Measurements from ENCODE around the gene SLC35E3.

DNA sequence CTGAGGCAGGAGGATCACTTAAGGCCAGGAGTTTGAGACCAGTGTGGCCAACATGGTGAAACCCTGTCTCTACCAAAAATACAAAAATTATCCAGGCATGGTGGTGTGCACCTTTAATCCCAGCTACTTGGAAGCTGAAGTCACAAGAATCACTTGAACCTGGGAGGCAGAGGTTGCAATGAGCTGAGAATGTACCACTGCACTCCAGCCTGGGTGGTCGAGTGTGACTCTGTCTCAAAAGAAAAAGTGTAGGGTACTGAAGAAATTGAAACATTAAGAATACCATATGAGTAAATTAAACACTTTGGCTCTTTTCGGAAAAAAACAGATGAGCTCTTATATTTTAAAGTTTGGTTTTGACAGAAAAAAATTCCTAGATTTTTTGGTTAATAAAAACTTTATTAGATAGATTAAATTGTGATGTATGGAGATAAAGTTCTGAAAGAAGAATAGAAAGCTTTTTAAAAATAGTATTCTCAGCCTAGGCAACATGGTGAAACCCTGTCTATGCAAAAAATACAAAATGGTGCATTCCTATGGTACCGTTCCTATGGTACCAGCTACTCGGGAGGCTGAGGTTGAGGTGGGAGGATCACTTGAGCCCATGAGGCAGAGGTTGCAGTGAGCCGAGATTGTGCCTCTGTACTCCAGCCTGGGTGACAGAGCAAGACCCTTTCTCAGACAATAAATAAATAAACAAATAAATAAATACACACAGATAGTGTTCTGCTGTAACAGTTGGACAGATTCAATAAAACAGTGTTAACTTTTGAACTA is 82.1 kb downstream of the SLC35E3 start:
- TF ChIP-seq, protein P1, sequence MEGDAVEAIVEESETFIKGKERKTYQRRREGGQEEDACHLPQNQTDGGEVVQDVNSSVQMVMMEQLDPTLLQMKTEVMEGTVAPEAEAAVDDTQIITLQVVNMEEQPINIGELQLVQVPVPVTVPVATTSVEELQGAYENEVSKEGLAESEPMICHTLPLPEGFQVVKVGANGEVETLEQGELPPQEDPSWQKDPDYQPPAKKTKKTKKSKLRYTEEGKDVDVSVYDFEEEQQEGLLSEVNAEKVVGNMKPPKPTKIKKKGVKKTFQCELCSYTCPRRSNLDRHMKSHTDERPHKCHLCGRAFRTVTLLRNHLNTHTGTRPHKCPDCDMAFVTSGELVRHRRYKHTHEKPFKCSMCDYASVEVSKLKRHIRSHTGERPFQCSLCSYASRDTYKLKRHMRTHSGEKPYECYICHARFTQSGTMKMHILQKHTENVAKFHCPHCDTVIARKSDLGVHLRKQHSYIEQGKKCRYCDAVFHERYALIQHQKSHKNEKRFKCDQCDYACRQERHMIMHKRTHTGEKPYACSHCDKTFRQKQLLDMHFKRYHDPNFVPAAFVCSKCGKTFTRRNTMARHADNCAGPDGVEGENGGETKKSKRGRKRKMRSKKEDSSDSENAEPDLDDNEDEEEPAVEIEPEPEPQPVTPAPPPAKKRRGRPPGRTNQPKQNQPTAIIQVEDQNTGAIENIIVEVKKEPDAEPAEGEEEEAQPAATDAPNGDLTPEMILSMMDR (IDR thresholded peaks at IDR 0.05) = no peak
- no peak for TF ChIP-seq POLR2A (IDR thresholded peaks at IDR 0.05)

All from testis (tissue), 2 donors.